Breast epithelium (tissue), 3 donors: ENCODE results near the gene COPS4.
"Not testable (repeated sequence)": the region's sequence is repeated elsewhere in the genome, so short reads cannot be mapped to it uniquely, and the experiment has no call there.

Source experiments
- CTCF ChIP-seq, 3 donors: fragments of 450-650 bp; IDR thresholded peaks; one replicate each; pipeline ENCODE4 v1.5.1; 2016 to 2017; ENCODE audit warnings: antibody characterized with exemption in 3 of 3, mild to moderate bottlenecking in 3 of 3, moderate library complexity in 3 of 3
- POLR2AphosphoS5 ChIP-seq, 3 donors: sonication (generic); formaldehyde crosslinking; IDR thresholded peaks; one replicate each; pipeline ENCODE4 v1.6.1; 2017; ENCODE audit warnings: antibody characterized with exemption in 3 of 3

- TF ChIP-seq CTCF, POLR2AphosphoS5 (IDR thresholded peaks at IDR 0.05): not testable (repeated sequence)
Measured at GRCh38 chr4:83074783-83075182, 39.8 kb downstream of the COPS4 start.
